BLaER1 (cell line): ENCODE results near the gene VWC2.
A peak's percentile ranks its signal among the peaks of the same experiment; 100 is the strongest.

Source experiments
- H3K27ac ChIP-seq: shearing (Covaris generic); formaldehyde crosslinking; 2 replicates; pipeline ENCODE4 v1.8.1; 2022
- H3K27me3 ChIP-seq: shearing (Covaris generic); formaldehyde crosslinking; 2 replicates; pipeline ENCODE4 v1.8.1; 2022
- H3K36me3 ChIP-seq: shearing (Covaris generic); formaldehyde crosslinking; 2 replicates; pipeline ENCODE4 v1.8.1; 2022
- H3K4me1 ChIP-seq: shearing (Covaris generic); formaldehyde crosslinking; 2 replicates; pipeline ENCODE4 v1.8.1; 2022
- H3K4me2 ChIP-seq: shearing (Covaris generic); formaldehyde crosslinking; 2 replicates; pipeline ENCODE4 v1.8.1; 2022
- H3K4me3 ChIP-seq: shearing (Covaris generic); formaldehyde crosslinking; 2 replicates; pipeline ENCODE4 v1.8.1; 2022
- H3K9ac ChIP-seq: shearing (Covaris generic); formaldehyde crosslinking; 2 replicates; pipeline ENCODE4 v1.8.1; 2022
- H3K9me3 ChIP-seq: shearing (Covaris generic); formaldehyde crosslinking; 2 replicates; pipeline ENCODE4 v1.8.1; 2022
- H4K20me1 ChIP-seq: shearing (Covaris generic); formaldehyde crosslinking; 2 replicates; pipeline ENCODE4 v1.8.1; 2022
- Cebpa-rat ChIP-seq: shearing (Covaris generic); IDR thresholded peaks from 2 replicates; pipeline ENCODE4 v1.8.1; 2022

Gene VWC2

GRCh38 chr7:49770838-49771237 is 2.6 kb upstream of the VWC2 start:
- TF ChIP-seq Cebpa-rat, result no peak
- Histone ChIP-seq H3K27me3 (peaks cover 56% of the 10 kb centered on the region), H3K9ac (no peak overlapping the region), H3K27ac (no peak overlapping the region), H3K4me1 (peaks cover 59% of the 10 kb centered on the region), H3K4me2 (no peak overlapping the region), H3K4me3 (no peak overlapping the region), H3K9me3 (no peaks in the 10 kb centered on the region), H4K20me1 (peaks cover 33% of the 10 kb centered on the region), H3K36me3 (no peaks in the 10 kb centered on the region)

DNA sequence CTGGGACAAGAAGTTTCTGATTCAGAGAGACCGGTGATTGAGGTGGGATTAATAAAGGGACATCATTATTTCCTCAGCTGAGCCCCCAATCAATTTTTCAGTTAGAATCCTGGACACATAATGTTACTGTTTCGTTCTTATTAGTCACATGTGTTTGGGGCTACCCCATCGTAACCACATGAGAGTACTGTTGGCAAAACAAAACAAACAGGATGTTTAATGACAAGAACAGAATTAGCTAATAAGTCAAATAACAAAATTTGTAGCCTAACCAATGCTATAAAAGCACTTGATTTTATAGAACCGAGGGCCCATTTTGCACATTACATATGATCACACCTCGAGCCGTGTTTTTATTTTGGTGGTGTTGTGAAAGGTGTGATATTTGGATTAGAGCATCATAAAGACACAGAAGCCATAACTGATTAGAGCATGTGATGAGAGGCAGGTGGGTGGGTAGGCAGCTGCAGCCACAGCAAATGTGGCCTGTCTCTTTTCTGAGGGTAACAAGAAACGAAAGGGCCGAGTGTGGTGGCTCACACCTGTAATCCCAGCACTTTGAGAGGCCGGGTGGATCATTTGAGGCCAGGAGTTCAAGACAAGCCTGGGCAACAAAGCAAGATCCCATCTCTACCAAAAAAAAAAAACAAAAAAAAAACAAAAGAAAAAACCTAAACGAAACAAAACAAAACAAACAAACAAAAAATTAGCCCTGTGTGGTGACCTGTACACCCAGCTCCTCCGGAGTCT is 1.8 kb upstream of the VWC2 start:
- no peak overlapping the region for H3K27ac ChIP-seq
- peaks cover 64% of the 10 kb centered on the region for H3K27me3 ChIP-seq
- no peaks in the 10 kb centered on the region for H3K9me3 ChIP-seq
- H3K4me3 ChIP-seq, result no peak overlapping the region
- no peak overlapping the region for H3K4me2 ChIP-seq
- H3K9ac ChIP-seq, result no peak overlapping the region
- peaks cover 40% of the 10 kb centered on the region for H4K20me1 ChIP-seq
- TF ChIP-seq Cebpa-rat, result no peak
- no peaks in the 10 kb centered on the region for H3K36me3 ChIP-seq
- peaks cover 52% of the 10 kb centered on the region for H3K4me1 ChIP-seq

- Histone ChIP-seq H3K9ac (no peak overlapping the region), H3K4me1 (peaks cover 40% of the 10 kb centered on the region), H4K20me1 (peaks cover 45% of the 10 kb centered on the region), H3K4me2 (peak overlapping the region; percentile 100), H3K36me3 (no peaks in the 10 kb centered on the region), H3K9me3 (no peaks in the 10 kb centered on the region), H3K27ac (no peak overlapping the region), H3K27me3 (peaks cover 76% of the 10 kb centered on the region), H3K4me3 (peak overlapping the region; percentile 70)
- no peak for TF ChIP-seq Cebpa-rat
Observed at GRCh38 chr7:49772916-49773217, 571 bp upstream of the VWC2 start.

DNA sequence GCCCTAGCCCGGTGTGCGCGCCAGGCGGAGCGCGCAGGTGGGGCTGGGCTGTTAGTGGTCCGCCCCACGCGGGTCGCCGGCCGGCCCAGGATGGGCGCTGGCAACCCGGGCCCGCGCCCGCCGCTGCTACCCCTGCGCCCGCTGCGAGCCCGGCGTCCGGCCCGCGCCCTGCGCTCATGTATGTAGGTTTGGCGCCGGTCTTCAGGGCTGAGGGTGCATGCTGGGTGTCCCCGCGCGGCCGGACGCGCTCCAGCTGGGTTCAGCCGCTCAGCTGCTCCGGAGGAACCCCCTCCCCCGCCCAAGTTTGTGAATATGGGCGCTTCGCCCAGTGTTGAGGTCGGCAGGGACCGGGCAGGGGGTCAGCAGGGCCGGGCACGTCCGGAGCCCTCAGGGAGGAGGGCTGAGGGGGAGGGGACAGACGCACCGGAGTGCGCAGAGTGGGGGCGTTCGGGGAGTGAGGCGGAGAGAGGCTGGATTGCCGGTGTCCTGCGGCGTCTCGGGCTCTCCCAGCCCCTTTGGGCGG is 559 bp downstream of the VWC2 start:
- peak overlapping the region; percentile 70 for H3K4me3 ChIP-seq
- 0 out of 2 replicates have a peak overlapping the region, but pooled peaks have one; percentile 6 for H3K9ac ChIP-seq
- peak overlapping the region; percentile 100 for H3K4me2 ChIP-seq
- no peaks in the 10 kb centered on the region for H3K36me3 ChIP-seq
- peaks cover 45% of the 10 kb centered on the region for H4K20me1 ChIP-seq
- TF ChIP-seq Cebpa-rat, result no peak
- H3K4me1 ChIP-seq, result peaks cover 34% of the 10 kb centered on the region
- no peaks in the 10 kb centered on the region for H3K9me3 ChIP-seq
- no peak overlapping the region for H3K27ac ChIP-seq
- H3K27me3 ChIP-seq, result peaks cover 88% of the 10 kb centered on the region

DNA sequence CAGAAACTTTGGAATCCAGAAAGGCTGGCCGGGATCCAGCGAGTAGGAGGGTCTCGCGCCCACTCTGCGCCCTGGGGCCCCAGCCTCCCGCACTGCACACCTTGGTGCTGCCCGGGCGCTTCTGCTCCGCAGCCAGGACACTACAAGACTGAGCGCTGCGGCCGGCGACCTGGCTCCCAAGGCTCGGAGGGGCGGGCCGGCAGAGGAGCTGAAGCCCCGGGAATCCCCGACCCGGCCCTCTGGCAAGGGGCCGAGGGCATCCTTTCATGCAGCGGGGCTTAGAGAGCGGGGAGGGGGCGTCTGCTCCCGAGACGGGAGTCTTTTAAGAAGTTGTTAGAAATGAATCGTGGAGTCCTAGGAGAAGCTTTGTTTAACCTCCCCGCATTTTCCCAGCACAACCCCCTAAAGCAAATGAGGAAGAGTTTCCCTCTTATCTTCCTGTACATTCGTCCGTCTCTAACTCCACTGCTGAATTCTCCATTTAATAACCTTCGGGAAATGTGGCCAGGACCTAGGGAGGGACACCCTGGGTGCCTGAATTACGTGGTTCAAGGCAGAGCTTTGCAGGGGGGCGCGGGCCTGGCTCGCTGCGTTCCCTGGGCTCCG is 1.1 kb downstream of the VWC2 start:
- no peak overlapping the region for H3K9ac ChIP-seq
- no peaks in the 10 kb centered on the region for H3K9me3 ChIP-seq
- peaks cover 88% of the 10 kb centered on the region for H3K27me3 ChIP-seq
- H3K4me2 ChIP-seq, result peak overlapping the region; percentile 100
- H3K4me1 ChIP-seq, result peaks cover 34% of the 10 kb centered on the region
- TF ChIP-seq Cebpa-rat, result no peak
- H3K27ac ChIP-seq, result no peak overlapping the region
- peak overlapping the region; percentile 70 for H3K4me3 ChIP-seq
- no peaks in the 10 kb centered on the region for H3K36me3 ChIP-seq
- H4K20me1 ChIP-seq, result peaks cover 45% of the 10 kb centered on the region

DNA sequence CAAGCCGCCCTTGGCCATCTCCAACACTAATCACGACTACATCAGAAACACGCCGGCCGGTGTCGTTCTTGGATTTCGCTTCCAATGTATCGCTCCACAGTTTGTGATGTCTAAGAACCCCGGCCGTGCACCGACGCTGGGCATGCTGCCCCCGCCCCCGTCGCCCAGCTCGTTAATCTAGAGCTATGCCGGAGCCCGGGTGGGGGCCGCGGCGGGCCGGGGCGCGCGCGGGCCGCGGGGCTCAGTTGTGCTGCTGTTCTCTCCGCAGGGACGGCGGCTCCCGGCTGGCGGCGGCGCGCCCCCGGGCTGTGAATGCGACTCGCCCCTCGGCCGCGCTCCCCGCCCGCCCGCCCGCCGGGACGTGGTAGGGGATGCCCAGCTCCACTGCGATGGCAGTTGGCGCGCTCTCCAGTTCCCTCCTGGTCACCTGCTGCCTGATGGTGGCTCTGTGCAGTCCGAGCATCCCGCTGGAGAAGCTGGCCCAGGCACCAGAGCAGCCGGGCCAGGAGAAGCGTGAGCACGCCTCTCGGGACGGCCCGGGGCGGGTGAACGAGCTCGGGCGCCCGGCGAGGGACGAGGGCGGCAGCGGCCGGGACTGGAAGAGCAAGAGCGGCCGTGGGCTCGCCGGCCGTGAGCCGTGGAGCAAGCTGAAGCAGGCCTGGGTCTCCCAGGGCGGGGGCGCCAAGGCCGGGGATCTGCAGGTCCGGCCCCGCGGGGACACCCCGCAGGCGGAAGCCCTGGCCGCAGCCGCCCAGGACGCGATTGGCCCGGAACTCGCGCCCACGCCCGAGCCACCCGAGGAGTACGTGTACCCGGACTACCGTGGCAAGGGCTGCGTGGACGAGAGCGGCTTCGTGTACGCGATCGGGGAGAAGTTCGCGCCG is 1.9 kb downstream of the VWC2 start:
- TF ChIP-seq Cebpa-rat, result no peak
- H3K27ac ChIP-seq, result no peak overlapping the region
- peaks cover 85% of the 10 kb centered on the region for H3K27me3 ChIP-seq
- H3K4me2 ChIP-seq, result peak overlapping the region; percentile 100
- peaks cover 45% of the 10 kb centered on the region for H4K20me1 ChIP-seq
- no peak overlapping the region for H3K9ac ChIP-seq
- H3K4me3 ChIP-seq, result peak overlapping the region; percentile 70
- no peaks in the 10 kb centered on the region for H3K36me3 ChIP-seq
- H3K9me3 ChIP-seq, result no peaks in the 10 kb centered on the region
- H3K4me1 ChIP-seq, result peaks cover 34% of the 10 kb centered on the region

GRCh38 chr7:49775949-49776443 is 2.6 kb downstream of the VWC2 start:
- Histone ChIP-seq H3K4me3 (peak overlapping the region; percentile 70), H3K27ac (no peak overlapping the region), H4K20me1 (peaks cover 45% of the 10 kb centered on the region), H3K27me3 (peaks cover 80% of the 10 kb centered on the region), H3K9ac (no peak overlapping the region), H3K9me3 (no peaks in the 10 kb centered on the region), H3K4me1 (peaks cover 34% of the 10 kb centered on the region), H3K4me2 (peak overlapping the region; percentile 100), H3K36me3 (no peaks in the 10 kb centered on the region)
- TF ChIP-seq Cebpa-rat, result no peak

- no peak overlapping the region for H3K27ac ChIP-seq
- H3K27me3 ChIP-seq, result peaks cover 70% of the 10 kb centered on the region
- peaks cover 45% of the 10 kb centered on the region for H4K20me1 ChIP-seq
- H3K9me3 ChIP-seq, result no peaks in the 10 kb centered on the region
- no peak overlapping the region for H3K9ac ChIP-seq
- no peak overlapping the region for H3K4me2 ChIP-seq
- no peaks in the 10 kb centered on the region for H3K36me3 ChIP-seq
- no peak for TF ChIP-seq Cebpa-rat
- H3K4me1 ChIP-seq, result peaks cover 34% of the 10 kb centered on the region
- H3K4me3 ChIP-seq, result no peak overlapping the region
Observed at GRCh38 chr7:49776994-49777393, 3.6 kb downstream of the VWC2 start.

DNA sequence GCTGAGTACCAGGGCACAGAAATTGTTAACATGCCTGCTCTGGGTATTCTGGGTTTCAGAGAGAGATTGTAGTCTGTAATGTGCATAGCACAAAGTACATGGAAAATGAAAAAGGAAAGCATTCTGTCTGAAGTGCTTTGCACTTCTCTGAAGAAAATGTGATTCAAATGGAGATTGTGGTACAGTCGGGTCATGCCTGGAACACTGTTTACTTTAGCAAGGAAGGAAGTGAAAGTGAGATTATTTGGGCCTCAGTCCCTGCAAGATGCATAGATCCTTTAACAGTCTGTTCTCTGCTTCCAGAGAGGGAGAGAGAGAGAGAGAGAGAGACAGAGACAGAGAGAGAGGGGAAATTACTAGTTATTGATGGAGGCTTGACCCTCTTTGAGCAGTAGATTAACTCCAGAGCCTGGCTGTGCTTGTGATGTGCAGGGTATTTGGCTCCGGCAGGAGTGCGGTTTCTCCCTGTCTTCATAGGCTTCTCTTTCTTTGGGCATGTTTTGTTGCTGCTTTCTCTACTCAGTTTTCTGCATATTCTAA is 5.4 kb downstream of the VWC2 start:
- Histone ChIP-seq H3K27ac (no peak overlapping the region), H3K9ac (no peak overlapping the region), H3K36me3 (no peaks in the 10 kb centered on the region), H4K20me1 (peaks cover 30% of the 10 kb centered on the region), H3K27me3 (peaks cover 52% of the 10 kb centered on the region), H3K4me1 (peaks cover 20% of the 10 kb centered on the region), H3K4me2 (no peak overlapping the region), H3K9me3 (no peaks in the 10 kb centered on the region), H3K4me3 (no peak overlapping the region)
- no peak for TF ChIP-seq Cebpa-rat
